OCI-LY3 (cell line): Measurements from ENCODE around the gene SIPA1.

Experiments used
- CTCF ChIP-seq: fragments of 200-600, 300-600 bp; sonication (generic); IDR thresholded peaks from 2 replicates; pipeline ENCODE4 v1.5.1; 2014; ENCODE audit warnings: antibody characterized with exemption, low read length, low read depth
- EZH2phosphoT487 ChIP-seq: fragments of 200-600 bp; shearing (Covaris generic); IDR thresholded peaks from 2 replicates; pipeline ENCODE4 v1.6.1; 2018; ENCODE audit warnings: antibody characterized with exemption, mixed run types, low read depth

GRCh38 chr11:65633390-65634108 is 4.4 kb upstream of the SIPA1 start:
- TF ChIP-seq CTCF (no peak), EZH2phosphoT487 (no peak)
